Pulmonary artery endothelial cell (primary cell): ENCODE results near the gene MTF2. TPM values are rescaled to one million over a fixed set of nuclear protein-coding genes. Genes with fewer than 3 reads are reported as not detected.
"Not testable (repeated sequence)": the region's sequence is repeated elsewhere in the genome, so short reads cannot be mapped to it uniquely, and the experiment has no call there.

Experiments used
- DNase-seq: peaks from one replicate; pipeline ENCODE4 v3.0.0-alpha.2; 2011; ENCODE audit warnings: low read depth, low spot score
- total RNA-seq: library from RNA; depleted of rRNA; stranded (reverse); fragments of >200 nt; gene quantifications from 2 replicates; pipeline ENCODE4 v1.2.3, GENCODE V29; 2014

Gene MTF2
- total RNA-seq, 1 donor from 2014 or later: 30.0 TPM

DNA sequence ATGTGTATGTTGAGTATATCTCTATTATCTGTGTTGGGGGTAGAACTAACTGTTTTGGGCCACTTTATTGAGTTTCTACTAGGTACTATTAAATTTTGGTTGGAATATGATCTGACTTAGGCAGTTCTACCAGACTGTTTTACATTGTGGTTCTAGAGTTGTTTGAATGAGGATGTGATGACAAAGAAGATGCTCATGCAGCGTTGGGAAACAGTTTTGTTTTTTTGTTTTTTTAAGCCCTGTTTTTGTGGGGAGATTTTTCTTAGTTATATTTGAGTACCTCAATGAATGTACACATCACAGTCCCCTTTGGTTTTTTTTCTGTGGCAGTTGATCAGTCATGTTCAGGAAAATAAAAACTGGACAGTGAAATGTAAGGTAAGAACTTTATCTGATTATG is 61.0 kb downstream of the MTF2 start:
- DNase-seq: no peak

- DNase-seq: no peak
Measured at GRCh38 chr1:93142161-93142560, 63.1 kb downstream of the MTF2 start.

GRCh38 chr1:93143136-93143535 is 64.1 kb downstream of the MTF2 start:
- no peak for DNase-seq

GRCh38 chr1:93143769-93144168 is 64.7 kb downstream of the MTF2 start:
- no peak for DNase-seq

GRCh38 chr1:93148001-93148400 is 68.9 kb downstream of the MTF2 start:
- no peak for DNase-seq

DNA sequence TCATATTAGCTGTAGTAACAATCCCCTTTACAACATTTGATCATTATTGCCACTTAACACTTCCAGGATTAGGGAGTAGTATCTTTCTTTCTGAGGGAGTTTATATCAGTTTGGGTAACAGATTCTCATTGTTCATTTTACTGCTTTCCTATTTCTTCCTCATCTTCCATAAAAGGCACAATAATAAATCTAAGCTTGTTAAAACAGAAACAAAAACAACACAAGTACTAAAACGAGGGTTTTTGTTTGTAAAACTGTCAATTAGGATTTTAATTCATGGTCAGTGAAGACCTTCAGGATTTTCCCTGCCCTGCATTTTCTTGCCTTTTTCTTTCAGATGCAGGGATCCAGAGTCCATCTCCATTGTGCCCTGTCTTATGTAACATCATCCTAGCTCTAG is 71.6 kb downstream of the MTF2 start:
- DNase-seq: no peak

DNA sequence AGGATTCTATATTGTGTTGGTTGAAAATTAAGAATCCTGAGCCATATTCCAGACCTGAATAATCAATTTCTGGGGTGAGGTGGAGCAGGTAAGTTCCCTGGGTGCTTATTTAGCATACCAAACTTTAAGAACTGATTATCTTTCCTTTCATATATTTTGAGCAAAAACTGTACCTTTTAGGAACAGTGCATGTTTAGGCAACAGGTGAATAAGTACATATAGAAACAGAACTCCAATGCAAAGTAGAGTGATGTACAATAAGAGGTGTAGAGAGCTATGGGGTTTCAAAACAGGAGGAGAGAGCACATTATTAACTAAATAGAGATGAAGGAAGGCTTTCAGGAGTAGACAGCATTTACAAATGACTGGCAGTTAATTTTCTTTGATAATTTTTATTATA is 72.4 kb downstream of the MTF2 start:
- no peak for DNase-seq

- no peak for DNase-seq
Measured at GRCh38 chr1:93152835-93153234, 73.8 kb downstream of the MTF2 start.

- no peak for DNase-seq
Measured at GRCh38 chr1:93154898-93155297, 75.8 kb downstream of the MTF2 start.

- no peak for DNase-seq
Measured at GRCh38 chr1:93155335-93155734, 76.3 kb downstream of the MTF2 start.

DNA sequence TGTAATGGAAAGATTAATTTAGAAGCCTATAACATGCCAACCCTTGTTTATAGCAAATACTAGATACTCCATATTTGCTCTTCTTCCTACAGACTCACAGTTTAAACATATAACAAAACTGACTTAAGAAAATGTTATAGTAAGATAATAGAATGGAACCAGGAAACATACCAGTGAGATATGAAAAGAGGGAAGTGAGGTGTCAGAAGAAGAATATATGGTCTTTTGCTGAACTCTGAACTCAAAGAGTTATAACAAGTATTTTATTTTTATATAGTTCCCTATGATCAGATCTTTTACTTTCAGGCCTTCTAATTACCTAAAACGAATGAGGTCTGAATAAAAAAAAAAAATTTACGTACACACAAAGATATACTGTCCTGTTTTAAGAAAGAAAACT is 80.3 kb downstream of the MTF2 start:
- DNase-seq: no peak

DNA sequence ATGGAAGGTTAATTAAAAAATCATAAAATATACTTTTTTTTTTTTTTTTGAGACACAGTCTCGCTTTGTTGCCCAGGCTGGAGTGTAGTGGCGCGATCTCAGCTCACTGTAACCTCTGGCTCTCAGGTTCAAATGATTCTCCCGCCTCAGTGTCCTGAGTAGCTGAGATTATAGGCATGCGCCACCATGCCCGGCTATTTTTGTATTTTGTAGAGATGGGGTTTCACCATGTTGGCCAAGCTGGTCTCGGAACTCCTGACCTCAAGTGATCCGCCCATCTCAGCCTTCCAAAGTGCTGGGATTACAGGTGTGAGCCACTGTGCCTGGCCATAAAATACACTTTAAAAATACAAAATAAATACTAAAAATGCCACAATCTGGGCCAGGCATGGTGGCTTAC is 84.2 kb downstream of the MTF2 start:
- not testable (repeated sequence) for DNase-seq

- DNase-seq: no peak
Measured at GRCh38 chr1:93164816-93165215, 85.7 kb downstream of the MTF2 start.

DNA sequence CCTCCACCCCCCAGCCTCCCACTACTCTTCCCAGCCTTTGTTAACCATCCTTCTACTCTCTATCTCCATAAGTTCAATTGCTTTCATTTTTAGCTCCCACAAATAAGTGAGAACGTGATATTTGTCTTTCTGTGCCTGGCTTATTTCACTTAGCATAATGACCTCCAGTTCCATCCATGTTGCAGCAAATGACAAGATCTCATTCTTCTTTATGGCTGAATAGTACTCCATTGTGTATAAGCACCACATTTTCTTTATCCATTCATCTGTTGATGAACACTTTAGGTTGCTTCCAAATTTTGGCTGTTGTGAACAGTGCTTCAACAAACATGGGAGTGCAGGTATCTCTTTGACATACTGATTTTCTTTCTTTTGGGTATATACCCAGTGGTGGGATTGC is 86.8 kb downstream of the MTF2 start:
- DNase-seq: not testable (repeated sequence)

DNA sequence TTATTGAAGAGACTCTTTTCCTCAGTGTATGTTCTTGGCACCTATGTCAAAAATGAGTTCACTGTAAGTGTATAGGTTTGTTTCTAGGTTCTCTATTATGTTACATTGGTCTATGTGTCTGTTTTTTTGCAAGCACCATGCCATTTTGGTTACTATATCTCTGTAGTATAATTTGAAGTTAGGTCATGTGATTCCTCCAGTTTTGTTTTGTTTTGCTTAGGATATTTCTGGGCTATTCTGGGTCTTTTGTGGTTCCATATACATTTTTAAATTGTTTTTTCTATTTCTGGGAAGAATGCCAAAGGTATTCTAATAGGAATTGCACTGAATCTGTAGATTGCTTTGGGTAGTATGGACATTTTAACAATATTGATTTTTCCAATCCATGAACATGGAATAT is 87.9 kb downstream of the MTF2 start:
- no peak for DNase-seq

GRCh38 chr1:93170141-93170678 is 91.1 kb downstream of the MTF2 start:
- DNase-seq: not testable (repeated sequence)

DNA sequence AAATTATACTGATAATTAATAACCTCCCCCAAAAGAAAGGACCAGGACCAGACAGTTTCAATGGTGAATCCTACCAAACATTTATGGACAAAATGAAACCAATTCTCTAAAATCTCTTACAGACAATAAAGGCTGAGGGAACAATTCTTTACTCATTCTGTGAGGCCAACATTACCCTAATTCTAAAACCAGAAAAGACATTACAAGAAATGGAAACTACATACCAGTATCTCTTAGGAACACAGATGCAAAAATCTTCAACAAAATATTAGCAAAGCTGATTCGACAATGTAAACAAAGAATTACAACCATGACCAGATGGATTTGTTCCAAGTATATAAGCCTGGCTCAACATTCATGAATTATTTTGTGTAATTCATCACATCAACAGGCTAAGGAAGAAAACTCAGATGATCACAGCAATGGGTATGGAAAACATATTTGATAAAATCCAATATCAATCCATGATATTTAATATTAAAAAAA is 92.5 kb downstream of the MTF2 start:
- DNase-seq: no peak

GRCh38 chr1:93172778-93173177 is 93.7 kb downstream of the MTF2 start:
- DNase-seq: no peak

- not testable (repeated sequence) for DNase-seq
Measured at GRCh38 chr1:93174638-93175037, 95.6 kb downstream of the MTF2 start.

- DNase-seq: no peak
Measured at GRCh38 chr1:93177991-93178390, 98.9 kb downstream of the MTF2 start.

DNA sequence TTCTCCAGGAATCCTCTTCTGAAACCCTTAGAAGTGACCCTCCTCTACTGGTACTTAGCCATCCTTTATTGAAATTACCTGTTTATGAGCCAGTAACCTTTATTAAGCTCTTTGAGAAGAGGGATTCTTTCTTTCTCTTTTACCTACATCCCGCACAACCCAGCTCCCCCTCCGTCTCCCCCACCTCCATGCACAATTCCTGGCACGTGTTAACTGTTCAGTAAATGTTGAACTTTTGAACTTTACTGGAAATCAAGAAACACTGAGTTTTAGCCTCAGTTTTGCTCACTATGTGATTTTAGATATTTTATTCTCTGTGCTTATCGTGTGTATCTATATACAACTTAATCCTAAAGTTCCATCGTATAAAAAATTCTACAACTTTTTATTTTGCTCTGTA is 99.3 kb downstream of the MTF2 start:
- no peak for DNase-seq

DNA sequence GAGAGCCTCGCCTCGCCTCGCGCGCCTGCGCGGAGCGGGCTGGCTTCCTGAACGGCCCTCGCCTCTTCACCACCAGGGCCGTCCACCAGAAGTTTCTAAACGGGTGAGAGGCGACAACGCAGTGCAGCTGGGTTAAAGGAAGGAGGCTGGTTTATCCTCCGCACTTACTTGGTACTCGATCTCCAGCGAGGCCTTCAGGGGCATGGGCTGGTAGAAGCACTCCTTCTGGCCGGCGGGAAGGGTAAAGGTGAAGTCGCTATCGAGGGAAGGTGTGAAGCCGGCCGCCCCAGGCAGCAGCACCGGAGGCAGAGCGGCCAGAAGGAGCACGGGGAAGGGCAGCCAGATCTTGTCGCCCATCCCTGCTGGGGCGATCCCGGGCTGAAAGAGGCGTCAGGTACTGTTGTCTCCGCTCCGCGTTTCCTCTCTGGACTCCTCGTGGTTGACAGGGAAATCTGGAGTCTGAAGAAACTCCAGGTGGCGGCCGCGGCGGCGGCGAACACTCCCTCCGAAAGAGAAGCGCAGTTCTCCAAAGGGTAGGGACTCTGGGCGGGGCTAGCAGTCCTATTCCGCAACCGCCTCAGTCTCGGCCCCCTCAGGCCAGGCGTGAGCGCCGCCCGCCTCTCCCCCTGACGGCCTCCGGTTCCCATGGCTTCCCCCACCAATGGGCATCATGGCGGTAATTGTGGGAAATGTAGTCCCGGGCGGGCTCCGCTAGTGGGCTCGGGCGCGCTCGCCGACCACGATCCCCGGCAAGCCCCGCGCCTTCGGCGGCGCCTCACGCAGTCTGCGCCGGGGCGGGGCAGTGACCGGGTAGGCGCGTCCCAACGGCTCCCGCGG is 101.0 kb downstream of the MTF2 start, which contains the start of gene TMED5:
TMED5 (minus strand) TSS at position 528 of the 837 bp plus-strand sequence; CDS start at position 357, 171 bp downstream.
- peak; percentile 93 for DNase-seq
